HG02763 (cell line): Measurements from ENCODE around the gene SH3D19.
A peak's percentile ranks its signal among the peaks of the same experiment; 100 is the strongest.
"Not testable (repeated sequence)": the region's sequence is repeated elsewhere in the genome, so short reads cannot be mapped to it uniquely, and the experiment has no call there.

Source experiments
- ATAC-seq: cut with Tn5 transposase; IDR thresholded peaks from one replicate; pipeline ENCODE4 v1.9.1; 2021; ENCODE audit warnings: mild to moderate bottlenecking, moderate library complexity; ENCODE audit not compliant: unreplicated experiment

Gene SH3D19

GRCh38 chr4:151104621-151105020 is 220.8 kb downstream of the SH3D19 start:
- ATAC-seq = no peak

- no peak for ATAC-seq
Measured at GRCh38 chr4:151103758-151104157, 221.6 kb downstream of the SH3D19 start.

- no peak for ATAC-seq
Measured at GRCh38 chr4:151100531-151100930, 224.9 kb downstream of the SH3D19 start.

GRCh38 chr4:151099976-151100417 is 225.4 kb downstream of the SH3D19 start:
- ATAC-seq = peak; percentile 0

GRCh38 chr4:151099229-151099975 is 226.0 kb downstream of the SH3D19 start, which contains the start of gene RPS3A:
Gene RPS3A (plus strand): TSS chr4:151099628. CDS start chr4:151099653, 25 bp downstream.
- peak; percentile 94 for ATAC-seq

- ATAC-seq = no peak
Measured at GRCh38 chr4:151098979-151099228, 226.5 kb downstream of the SH3D19 start.

GRCh38 chr4:151097759-151098158 is 227.6 kb downstream of the SH3D19 start:
- ATAC-seq = no peak

- no peak for ATAC-seq
Measured at GRCh38 chr4:151095142-151095541, 230.3 kb downstream of the SH3D19 start.

- no peak for ATAC-seq
Measured at GRCh38 chr4:151094290-151094751, 231.1 kb downstream of the SH3D19 start.

GRCh38 chr4:151093203-151093602 is 232.2 kb downstream of the SH3D19 start:
- ATAC-seq = no peak

GRCh38 chr4:151092488-151092887 is 232.9 kb downstream of the SH3D19 start:
- no peak for ATAC-seq

GRCh38 chr4:151091047-151091446 is 234.4 kb downstream of the SH3D19 start:
- ATAC-seq = no peak

- no peak for ATAC-seq
Measured at GRCh38 chr4:151087467-151087866, 237.9 kb downstream of the SH3D19 start.

GRCh38 chr4:151077978-151078377 is 247.4 kb downstream of the SH3D19 start:
- ATAC-seq = not testable (repeated sequence)

GRCh38 chr4:151074416-151074916 is 250.9 kb downstream of the SH3D19 start:
- ATAC-seq = no peak
